Suprapubic skin (tissue), 4 donors: Measurements from ENCODE around the gene SLC2A1.

ENCODE experiments used
- CTCF ChIP-seq, 2 donors: fragments of 200-600 bp in 1 of 2; fragments of 450-650 bp in 1 of 2; sonication (generic) in 1 of 2; IDR thresholded peaks; one replicate each; pipeline ENCODE4 v1.5.1; 2016 to 2019; ENCODE audit warnings: antibody characterized with exemption in 2 of 2, mild to moderate bottlenecking in 1 of 2, moderate library complexity in 1 of 2
- EP300 ChIP-seq: sonication (generic); formaldehyde crosslinking; IDR thresholded peaks from one replicate; pipeline ENCODE4 v1.6.1; 2017; ENCODE audit warnings: antibody characterized with exemption
- POLR2A ChIP-seq, 2 donors: fragments of 450-650 bp; IDR thresholded peaks; one replicate each; pipeline ENCODE4 v1.6.1; 2017; ENCODE audit warnings: antibody characterized with exemption in 2 of 2, mild to moderate bottlenecking in 2 of 2, moderate library complexity in 2 of 2
- POLR2AphosphoS5 ChIP-seq, 3 donors: sonication (generic); formaldehyde crosslinking; IDR thresholded peaks; one replicate each; pipeline ENCODE4 v1.6.1; 2017; ENCODE audit warnings: antibody characterized with exemption in 3 of 3

DNA sequence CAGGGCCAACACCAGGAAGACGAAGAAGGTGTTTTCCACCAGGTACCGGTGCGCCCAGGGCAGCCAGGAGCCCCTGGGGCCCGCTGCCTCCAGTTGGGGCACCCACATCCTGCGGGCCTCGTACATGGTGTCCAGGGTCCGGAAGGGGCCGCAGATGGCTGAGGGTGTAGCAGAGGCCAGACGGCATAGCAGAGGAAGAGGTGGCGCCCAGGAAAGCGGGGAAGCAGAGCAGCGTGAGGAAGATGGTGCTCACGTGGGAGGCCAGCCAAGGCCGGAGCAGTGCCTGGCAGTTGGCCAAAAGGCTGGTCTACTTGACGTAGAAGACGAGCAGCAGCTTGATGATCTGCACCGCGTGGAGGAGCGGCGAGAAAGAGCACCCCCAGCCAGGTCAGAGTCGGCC, 71.9 kb downstream of the SLC2A1 start:
- TF ChIP-seq POLR2A (IDR thresholded peaks at IDR 0.05) (no peak), CTCF (IDR thresholded peaks at IDR 0.05) (no peak), EP300 (no peak), POLR2AphosphoS5 (IDR thresholded peaks at IDR 0.05) (no peak)
